Body of pancreas (tissue), 4 donors: ENCODE results near the gene CENPB.

Experiments
- POLR2A ChIP-seq, 3 donors: fragments of 450-650 bp; IDR thresholded peaks; one replicate each; pipeline ENCODE4 v1.6.1; 2016; ENCODE audit warnings: antibody characterized with exemption in 3 of 3, mild to moderate bottlenecking in 2 of 3
- TF ChIP-seq, protein P1 (sequence below), 7 experiments: fragments of 450-650 bp in 4 of 7; fragments of 200-600 bp in 3 of 7; sonication (generic) in 3 of 7; IDR thresholded peaks; one replicate each; pipeline ENCODE4 v1.5.1; 2016 to 2019; ENCODE audit warnings: antibody characterized with exemption in 7 of 7

DNA sequence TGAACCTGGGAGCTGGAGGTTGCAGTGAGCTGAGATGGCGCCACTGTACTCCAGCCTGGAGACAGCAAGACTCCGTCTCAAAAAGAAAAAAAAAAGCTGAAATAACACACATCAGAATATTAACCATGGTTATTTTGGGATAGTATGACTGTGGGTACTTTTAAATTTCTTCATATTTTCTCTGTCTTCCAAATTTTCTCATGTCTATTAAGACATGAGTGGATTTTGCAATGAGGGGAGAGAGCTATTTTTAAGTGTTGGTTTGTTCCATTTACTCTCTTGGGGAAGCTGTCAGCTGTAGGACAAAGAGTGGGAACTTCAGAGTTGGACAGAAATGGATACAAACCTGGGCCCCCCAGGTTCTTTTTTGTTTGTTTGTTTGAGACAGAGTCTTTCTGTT lies 29.3 kb downstream of the CENPB start:
- TF ChIP-seq, protein P1, sequence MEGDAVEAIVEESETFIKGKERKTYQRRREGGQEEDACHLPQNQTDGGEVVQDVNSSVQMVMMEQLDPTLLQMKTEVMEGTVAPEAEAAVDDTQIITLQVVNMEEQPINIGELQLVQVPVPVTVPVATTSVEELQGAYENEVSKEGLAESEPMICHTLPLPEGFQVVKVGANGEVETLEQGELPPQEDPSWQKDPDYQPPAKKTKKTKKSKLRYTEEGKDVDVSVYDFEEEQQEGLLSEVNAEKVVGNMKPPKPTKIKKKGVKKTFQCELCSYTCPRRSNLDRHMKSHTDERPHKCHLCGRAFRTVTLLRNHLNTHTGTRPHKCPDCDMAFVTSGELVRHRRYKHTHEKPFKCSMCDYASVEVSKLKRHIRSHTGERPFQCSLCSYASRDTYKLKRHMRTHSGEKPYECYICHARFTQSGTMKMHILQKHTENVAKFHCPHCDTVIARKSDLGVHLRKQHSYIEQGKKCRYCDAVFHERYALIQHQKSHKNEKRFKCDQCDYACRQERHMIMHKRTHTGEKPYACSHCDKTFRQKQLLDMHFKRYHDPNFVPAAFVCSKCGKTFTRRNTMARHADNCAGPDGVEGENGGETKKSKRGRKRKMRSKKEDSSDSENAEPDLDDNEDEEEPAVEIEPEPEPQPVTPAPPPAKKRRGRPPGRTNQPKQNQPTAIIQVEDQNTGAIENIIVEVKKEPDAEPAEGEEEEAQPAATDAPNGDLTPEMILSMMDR (IDR thresholded peaks at IDR 0.05) = no peak
- no peak for TF ChIP-seq POLR2A (IDR thresholded peaks at IDR 0.05)
